IPS-11a (cell line): Measurements from ENCODE around the gene MARCHF2.

Source experiments
- H3K4me3 ChIP-seq: one replicate; pipeline ENCODE4 v1.5.1; 2013; ENCODE audit warnings: low read depth, low read length, control low read depth

MARCHF2 gene

DNA sequence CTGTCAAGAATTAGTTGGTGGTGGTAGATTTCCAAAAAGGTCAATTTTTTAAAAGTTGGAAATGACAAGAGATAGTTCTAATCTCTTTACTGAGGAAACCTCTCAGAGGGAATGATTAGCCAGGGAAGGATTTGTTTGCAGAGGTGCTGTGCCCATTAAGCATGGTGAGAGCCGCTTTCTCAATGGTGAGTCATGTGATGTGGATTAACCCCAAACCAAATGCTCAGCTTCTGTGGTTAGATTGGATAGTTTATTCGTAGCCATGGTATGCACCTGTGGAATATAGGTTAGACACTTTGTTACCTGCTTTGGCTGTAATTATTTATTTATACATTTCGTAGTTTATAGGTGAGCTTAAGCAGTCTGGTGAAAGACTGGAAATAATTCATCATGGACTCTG, 38.8 kb downstream of the MARCHF2 start:
- H3K4me3 ChIP-seq: no peak overlapping the region

DNA sequence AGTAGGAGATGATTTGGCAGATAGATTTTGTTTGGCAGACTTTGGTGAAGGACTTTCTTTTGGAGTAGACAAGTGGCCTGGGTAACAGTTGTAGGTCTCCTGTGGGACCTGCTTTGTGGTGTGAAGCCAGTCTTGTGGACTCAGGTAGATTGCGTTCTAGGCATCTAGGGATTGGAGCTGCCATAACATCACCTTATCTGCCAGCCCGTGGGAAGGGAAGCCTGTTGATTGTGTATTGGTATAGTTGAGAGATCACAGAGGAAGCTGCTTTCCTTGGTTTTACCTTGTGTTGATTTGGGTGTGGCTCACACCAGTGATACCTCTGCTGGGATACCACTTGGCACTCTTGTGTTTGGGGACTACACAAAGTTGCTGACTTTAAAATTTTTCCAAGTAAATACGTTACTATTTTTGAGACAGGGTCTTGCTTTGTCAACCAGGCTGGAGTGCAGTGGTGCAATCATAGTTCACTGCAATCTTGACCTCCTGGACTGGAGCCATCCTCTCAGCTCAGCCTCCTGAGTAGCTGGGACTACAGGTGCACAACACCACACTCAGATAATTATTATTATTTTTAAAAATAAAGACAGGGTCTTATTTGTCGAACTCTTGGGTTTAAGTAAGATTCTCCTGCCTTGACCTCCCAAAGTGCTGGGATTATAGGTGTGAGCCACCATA, 39.5 kb downstream of the MARCHF2 start:
- H3K4me3 ChIP-seq: no peak overlapping the region

DNA sequence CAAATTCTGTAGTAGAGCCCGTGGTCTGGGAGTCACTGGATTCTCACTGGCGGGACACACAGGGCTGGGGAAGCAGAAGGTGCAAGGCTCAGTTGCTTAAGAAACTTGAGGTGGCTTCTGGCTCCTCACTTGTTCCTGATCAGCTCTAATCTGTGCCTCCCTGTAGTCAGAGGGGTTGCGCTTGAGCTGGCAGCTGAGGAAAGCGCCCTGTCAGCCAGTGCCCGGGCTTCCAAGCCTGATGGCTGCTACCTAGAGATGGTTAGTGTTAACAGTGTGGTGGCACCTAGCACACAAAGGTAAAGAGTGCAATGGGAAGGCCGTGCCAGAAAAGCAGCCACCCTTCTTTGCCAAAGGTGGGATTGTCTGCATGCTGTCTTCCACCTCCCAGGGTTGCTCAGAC, 40.5 kb downstream of the MARCHF2 start:
- no peak overlapping the region for H3K4me3 ChIP-seq

DNA sequence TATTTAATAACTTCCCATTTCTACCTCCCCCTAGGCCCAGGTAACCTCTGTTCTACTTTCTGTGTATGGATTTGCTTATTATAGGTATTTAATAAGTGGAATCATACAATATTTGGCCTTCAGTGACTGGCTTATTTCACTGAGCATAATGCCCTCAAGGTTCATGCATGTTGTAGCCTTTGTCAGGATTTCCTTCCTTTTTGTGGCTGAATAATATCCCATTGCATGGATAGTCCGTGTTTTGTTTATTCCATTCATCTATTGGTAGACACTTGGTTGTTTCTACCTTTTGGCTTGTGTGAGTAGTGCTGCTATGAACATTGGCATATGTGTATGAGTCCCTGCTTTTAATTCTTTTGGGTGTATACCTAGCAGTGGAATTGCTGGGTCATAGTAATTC, 41.1 kb downstream of the MARCHF2 start:
- no peak overlapping the region for H3K4me3 ChIP-seq

GRCh38 chr19:8455018-8455417, 41.9 kb downstream of the MARCHF2 start:
- no peak overlapping the region for H3K4me3 ChIP-seq

GRCh38 chr19:8456064-8456463, 43.0 kb downstream of the MARCHF2 start:
- no peak overlapping the region for H3K4me3 ChIP-seq

DNA sequence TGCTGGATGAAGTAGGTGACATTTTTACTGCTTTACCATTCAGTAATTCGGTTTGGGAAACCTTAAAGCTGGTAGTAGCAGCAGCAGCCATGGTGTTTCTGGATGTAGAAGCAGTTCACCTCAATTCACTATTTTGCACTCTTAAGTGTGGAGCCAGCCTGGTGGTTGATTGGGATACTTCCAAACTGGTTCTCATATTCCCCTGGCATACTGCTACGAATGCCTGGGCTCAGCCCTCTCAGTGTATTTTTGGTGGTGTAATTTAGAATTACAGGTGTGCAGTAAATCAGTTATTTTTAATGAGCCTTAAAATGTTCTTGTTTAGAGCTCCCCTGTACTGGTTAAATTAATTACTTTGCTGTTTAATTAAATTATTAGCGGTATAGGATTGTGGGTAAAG, 44.1 kb downstream of the MARCHF2 start:
- no peak overlapping the region for H3K4me3 ChIP-seq

- H3K4me3 ChIP-seq: no peak overlapping the region
Observed at GRCh38 chr19:8457827-8458226, 44.7 kb downstream of the MARCHF2 start.

DNA sequence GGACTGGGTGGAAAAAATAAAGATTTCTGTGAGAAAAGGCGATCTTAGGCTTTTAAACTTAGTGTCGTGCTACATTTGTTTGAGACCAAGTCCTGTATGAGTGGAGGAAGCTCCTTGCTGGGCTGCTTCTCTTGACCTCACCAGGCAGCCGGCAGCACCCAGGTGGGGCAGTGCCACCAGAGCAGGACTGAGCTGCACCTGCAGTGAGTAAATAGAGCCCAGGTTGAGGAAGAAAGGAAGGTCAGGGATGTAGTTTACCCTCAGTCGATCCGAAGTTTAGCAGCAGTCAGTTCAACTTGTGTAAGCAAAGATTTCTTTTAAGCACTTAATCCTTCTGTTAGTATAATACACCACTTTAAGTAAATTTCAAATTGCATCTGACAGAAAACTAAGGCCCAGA, 45.3 kb downstream of the MARCHF2 start:
- H3K4me3 ChIP-seq: no peak overlapping the region

- H3K4me3 ChIP-seq: no peak overlapping the region
Observed at GRCh38 chr19:8459095-8459494, 46.0 kb downstream of the MARCHF2 start.

- no peak overlapping the region for H3K4me3 ChIP-seq
Observed at GRCh38 chr19:8459520-8460270, 46.6 kb downstream of the MARCHF2 start.

DNA sequence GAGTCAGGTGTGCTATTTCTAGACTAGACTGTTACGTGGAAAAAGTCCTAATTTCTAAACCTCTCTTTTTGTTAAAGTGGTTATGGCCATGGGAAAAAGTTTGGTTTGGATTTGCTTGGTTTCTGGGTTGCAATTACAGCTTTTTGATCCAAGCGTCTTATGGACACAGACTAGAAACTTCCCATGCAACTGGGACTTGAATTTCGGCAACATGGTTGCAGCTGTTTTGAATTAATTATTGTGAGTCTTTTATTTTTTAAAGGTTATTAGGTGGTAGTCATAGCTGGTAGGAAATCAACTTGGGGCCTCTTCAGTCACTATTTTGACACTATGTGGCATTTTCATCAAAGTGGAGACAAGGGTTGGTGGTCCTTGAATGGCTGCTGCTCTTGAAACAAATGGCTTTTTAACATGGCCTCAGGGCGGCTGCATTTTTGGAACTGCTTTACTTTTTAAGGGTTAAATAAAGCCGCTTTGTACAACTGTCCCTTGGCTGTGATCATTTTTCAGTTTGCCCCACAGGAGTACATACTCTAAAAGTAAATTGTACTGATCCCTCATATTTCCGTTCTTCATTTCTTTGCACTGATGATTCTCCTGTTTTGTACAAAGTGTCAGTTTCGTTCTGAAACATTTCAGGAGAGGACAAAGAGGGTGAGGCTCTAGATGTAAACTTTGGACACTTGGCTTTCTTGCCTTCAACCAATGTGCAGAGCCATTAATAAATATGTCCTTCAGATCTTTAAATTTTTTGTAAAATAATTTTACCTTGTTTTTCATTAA, 47.6 kb downstream of the MARCHF2 start:
- no peak overlapping the region for H3K4me3 ChIP-seq

DNA sequence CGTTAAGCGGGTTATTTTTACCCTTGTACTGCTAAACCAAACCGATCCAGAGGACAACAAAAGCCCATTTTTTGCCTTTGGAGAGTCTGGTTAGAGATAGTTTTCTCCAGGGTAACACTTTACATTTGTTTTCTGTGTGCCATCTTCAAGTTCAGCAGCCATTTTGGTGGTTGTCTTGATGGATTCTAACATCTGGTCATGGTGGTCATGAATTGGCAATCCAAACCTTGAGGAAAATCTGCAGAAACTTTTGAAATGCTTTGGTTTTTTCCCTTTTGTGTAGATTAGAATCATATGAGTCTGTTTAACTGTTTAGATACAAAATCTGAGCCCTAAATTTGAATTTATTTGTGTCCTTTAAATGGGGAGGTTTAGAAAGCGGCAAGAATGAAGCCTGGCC, 48.3 kb downstream of the MARCHF2 start:
- H3K4me3 ChIP-seq: no peak overlapping the region

DNA sequence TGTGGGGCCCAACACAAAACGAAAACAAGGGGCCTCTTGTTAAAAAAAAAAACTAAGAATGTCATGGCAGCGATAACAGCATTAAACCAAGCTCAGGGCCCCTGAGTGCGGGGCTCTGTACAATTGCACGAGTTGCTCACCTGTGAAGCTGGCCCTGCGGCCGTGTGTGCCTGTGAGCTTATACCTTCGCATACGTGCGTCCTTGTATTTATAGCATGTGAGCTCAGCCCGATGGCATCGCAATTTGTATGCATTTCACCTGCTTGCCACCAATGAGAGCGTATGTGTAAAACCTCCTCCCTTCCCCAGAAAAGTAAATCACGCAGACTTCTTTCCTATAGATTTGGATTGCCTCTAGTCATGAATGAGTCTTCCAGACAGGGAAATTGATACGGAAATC, 48.8 kb downstream of the MARCHF2 start:
- no peak overlapping the region for H3K4me3 ChIP-seq

- H3K4me3 ChIP-seq: no peak overlapping the region
Observed at GRCh38 chr19:8462571-8462970, 49.5 kb downstream of the MARCHF2 start.

GRCh38 chr19:8463365-8463764, 50.3 kb downstream of the MARCHF2 start:
- no peak overlapping the region for H3K4me3 ChIP-seq

- no peak overlapping the region for H3K4me3 ChIP-seq
Observed at GRCh38 chr19:8466018-8466417, 52.9 kb downstream of the MARCHF2 start.

- H3K4me3 ChIP-seq: no peak overlapping the region
Observed at GRCh38 chr19:8468124-8468523, 55.0 kb downstream of the MARCHF2 start.

GRCh38 chr19:8468761-8469373, 55.8 kb downstream of the MARCHF2 start:
- H3K4me3 ChIP-seq: no peak overlapping the region

DNA sequence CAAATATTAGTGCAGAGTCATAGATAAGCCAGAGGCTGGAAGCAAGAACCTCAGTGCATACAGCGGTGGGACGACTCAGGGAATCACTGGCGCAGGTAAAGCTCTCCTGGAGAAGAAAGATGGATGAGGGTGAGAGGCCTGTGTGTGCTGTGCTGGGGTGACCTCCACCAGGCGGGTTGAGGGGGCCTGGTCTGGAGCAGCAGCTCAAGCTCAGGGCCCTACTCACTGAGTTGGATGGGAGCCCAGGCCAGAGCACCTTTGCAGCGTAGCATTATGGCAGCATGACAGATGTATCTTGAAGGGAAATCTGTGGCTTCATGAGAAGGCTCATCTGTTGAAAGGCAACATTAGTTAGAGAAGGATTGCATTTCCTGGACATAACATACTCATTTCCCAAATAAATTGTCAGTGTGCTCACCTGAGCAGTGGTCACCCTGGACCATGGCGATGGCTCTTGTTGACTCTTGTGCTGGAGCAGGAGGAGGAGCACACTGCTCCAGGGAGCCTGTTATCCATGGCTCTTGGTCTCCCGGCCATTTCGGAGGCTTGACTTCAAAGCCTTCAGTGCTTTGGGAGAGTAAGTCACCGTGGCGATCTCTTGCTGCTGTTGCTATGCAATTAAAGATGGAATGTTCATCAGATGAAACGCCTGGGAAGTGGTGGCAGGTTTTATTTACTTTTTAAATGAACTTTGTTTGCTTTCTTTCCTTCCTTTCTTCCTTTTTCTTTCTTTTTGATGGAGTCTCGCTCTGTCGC, 56.7 kb downstream of the MARCHF2 start:
- no peak overlapping the region for H3K4me3 ChIP-seq
